Spleen (tissue), 11 donors: ENCODE measurements around the gene OR13C8. TPM values are rescaled to one million over a fixed set of nuclear protein-coding genes. Genes with fewer than 3 reads are reported as not detected.

Source experiments
- DNase-seq: peaks from one replicate; pipeline ENCODE4 v3.0.0-alpha.2; 2020
- H3K27ac ChIP-seq, 8 donors: fragments of 200-600 bp; sonication (generic) in 7 of 8; 1 replicate in 4 of 8; 2 replicates in 4 of 8; pipeline versions ENCODE4 v1.5.0 to v1.8.0; 2016 to 2021; ENCODE audit warnings: inconsistent platforms in 4 of 8, mild to moderate bottlenecking in 4 of 8, moderate library complexity in 1 of 8
- H3K27me3 ChIP-seq, 7 donors: fragments of 200-600 bp; sonication (generic) in 6 of 7; replicated peaks in 1 of 7; 1 replicate in 4 of 7; 2 replicates in 3 of 7; pipeline versions ENCODE4 v1.5.0 to v1.8.0; 2016 to 2021; ENCODE audit warnings: inconsistent platforms in 3 of 7, mild to moderate bottlenecking in 1 of 7
- H3K36me3 ChIP-seq, 6 donors: fragments of 200-600 bp; sonication (generic) in 5 of 6; 1 replicate in 4 of 6; 2 replicates in 2 of 6; pipeline versions ENCODE4 v1.5.0 to v1.8.0; 2016 to 2021; ENCODE audit warnings: inconsistent platforms in 2 of 6
- H3K4me1 ChIP-seq, 6 donors: fragments of 200-600 bp; sonication (generic) in 5 of 6; 1 replicate in 3 of 6; 2 replicates in 3 of 6; pipeline versions ENCODE4 v1.5.0 to v1.8.0; 2016 to 2021; ENCODE audit warnings: inconsistent platforms in 3 of 6
- H3K4me3 ChIP-seq, 8 donors: fragments of 200-600 bp; sonication (generic) in 7 of 8; 1 replicate in 4 of 8; 2 replicates in 4 of 8; pipeline versions ENCODE4 v1.5.0 to v1.8.0; 2016 to 2021; ENCODE audit warnings: inconsistent platforms in 4 of 8, mild to moderate bottlenecking in 4 of 8, moderate library complexity in 2 of 8
- H3K9me3 ChIP-seq, 8 donors: fragments of 200-600 bp; sonication (generic) in 7 of 8; 1 replicate in 4 of 8; 2 replicates in 4 of 8; pipeline versions ENCODE4 v1.5.0 to v1.8.0; 2016 to 2021; ENCODE audit warnings: inconsistent platforms in 4 of 8
- POLR2A ChIP-seq, 3 donors: fragments of 450-650 bp; IDR thresholded peaks; one replicate each; pipeline ENCODE4 v1.5.1; 2017; ENCODE audit warnings: antibody characterized with exemption in 3 of 3, mild to moderate bottlenecking in 1 of 3
- POLR2AphosphoS5 ChIP-seq, 3 donors: sonication (generic); formaldehyde crosslinking; IDR thresholded peaks; one replicate each; pipeline ENCODE4 v1.5.1; 2017; ENCODE audit warnings: antibody characterized with exemption in 3 of 3
- WGBS, 5 donors: extraction: QIAGEN DNeasy Blood & Tissue Kit in 3 of 5; methylation state at CpG; one replicate each; pipeline versions ENCODE4 v1.1.5 to v1.1.7; 2013 to 2018; 5-methylcytosine and 5-hydroxymethylcytosine counted together
- intact Hi-C: fragments of 100-400 bp; cut with DNase I; formaldehyde crosslinking; loops from one replicate; pipeline ENCODE4 v1.15.0; 2023; ENCODE audit warnings: low total_unique reads
- polyA plus RNA-seq, 3 donors: library from polyadenylated mRNA; stranded (reverse); fragments of 200-250 nt; gene quantifications; one replicate each; pipeline ENCODE4 v1.2.1, GENCODE V29; 2013
- total RNA-seq, 7 donors: library from RNA; depleted of rRNA in 3 of 7; stranded (reverse); fragments of >200 nt in 3 of 7; fragmentation: NEBNext Ultra II Directional in 4 of 7; extraction: Animal tissue kit (Norgen Biotek cat#: 25700) in 4 of 7; gene quantifications; one replicate each; pipeline versions ENCODE4 v1.1.0 to v1.2.1, GENCODE V29; 2016 to 2021
- TF ChIP-seq, protein P1 (sequence below), 11 experiments: fragments of 200-600 bp in 7 of 11; fragments of 450-650 bp in 4 of 11; sonication (generic) in 4 of 11; IDR thresholded peaks in 8 of 11; conservative IDR thresholded peaks in 3 of 11; 1 replicate in 7 of 11; 2 replicates in 4 of 11; pipeline versions ENCODE4 v1.4.0 to v1.8.0; 2016 to 2021; ENCODE audit warnings: antibody characterized with exemption in 11 of 11, inconsistent platforms in 4 of 11, mild to moderate bottlenecking in 1 of 11
- donor health status: healthy with polysubstance abuse.
- donor health status: DM: no; HTN: no; CAD: no; lungs with moderate emphysema.
- donor health status: DM: no; HTN: no; CAD: no.
- donor health status: Bipolar disorder and iron deficiency.
- donor health status: healthy.
- donor health status: DM: no; HTN: no; CAD: no.
- donor health status: DM: yes; HTN: yes; CAD: no.

Gene OR13C8
- total and polyA plus RNA-seq, 10 donors = not detected

DNA sequence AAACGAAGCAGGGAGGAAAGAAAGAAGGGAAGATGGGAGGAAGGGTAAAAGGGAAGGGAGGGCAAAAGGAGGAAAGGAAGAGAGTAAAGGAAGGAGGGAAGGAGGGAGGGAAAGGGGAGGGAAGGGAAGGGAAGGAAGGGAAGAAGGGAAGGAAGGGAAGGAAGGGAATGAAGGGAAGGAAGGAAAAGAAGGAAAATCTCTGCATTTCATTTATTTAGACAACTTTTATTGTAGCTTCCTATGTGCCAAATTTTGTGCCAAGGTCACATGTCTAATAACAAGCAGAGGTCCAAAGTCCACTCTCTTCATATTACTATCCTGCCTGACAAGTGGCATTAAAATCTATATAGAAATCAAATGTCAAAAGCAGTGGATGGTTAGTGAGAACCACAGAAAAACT is 29.7 kb upstream of the OR13C8 start:
- Histone ChIP-seq H3K27ac (no peak overlapping the region), H3K27me3 (no peaks in the 10 kb centered on the region), H3K36me3 (no peaks in the 10 kb centered on the region), H3K4me1 (no peaks in the 10 kb centered on the region), H3K4me3 (no peak overlapping the region), H3K9me3 (no peaks in the 10 kb centered on the region)
- TF ChIP-seq, protein P1, sequence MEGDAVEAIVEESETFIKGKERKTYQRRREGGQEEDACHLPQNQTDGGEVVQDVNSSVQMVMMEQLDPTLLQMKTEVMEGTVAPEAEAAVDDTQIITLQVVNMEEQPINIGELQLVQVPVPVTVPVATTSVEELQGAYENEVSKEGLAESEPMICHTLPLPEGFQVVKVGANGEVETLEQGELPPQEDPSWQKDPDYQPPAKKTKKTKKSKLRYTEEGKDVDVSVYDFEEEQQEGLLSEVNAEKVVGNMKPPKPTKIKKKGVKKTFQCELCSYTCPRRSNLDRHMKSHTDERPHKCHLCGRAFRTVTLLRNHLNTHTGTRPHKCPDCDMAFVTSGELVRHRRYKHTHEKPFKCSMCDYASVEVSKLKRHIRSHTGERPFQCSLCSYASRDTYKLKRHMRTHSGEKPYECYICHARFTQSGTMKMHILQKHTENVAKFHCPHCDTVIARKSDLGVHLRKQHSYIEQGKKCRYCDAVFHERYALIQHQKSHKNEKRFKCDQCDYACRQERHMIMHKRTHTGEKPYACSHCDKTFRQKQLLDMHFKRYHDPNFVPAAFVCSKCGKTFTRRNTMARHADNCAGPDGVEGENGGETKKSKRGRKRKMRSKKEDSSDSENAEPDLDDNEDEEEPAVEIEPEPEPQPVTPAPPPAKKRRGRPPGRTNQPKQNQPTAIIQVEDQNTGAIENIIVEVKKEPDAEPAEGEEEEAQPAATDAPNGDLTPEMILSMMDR (IDR thresholded peaks at IDR 0.05 in 8 of 11, conservative IDR thresholded peaks at IDR 0.05 in 3 of 11) = no peak
- no peak for TF ChIP-seq POLR2A (IDR thresholded peaks at IDR 0.05)
- no peak for TF ChIP-seq POLR2AphosphoS5 (IDR thresholded peaks at IDR 0.05)
- DNase-seq = no peak
- intact Hi-C loops = no loop called here
- WGBS, 5 donors = 26 to 57% (median 35%) methylated on average over 1 of the region's 1 CpG

DNA sequence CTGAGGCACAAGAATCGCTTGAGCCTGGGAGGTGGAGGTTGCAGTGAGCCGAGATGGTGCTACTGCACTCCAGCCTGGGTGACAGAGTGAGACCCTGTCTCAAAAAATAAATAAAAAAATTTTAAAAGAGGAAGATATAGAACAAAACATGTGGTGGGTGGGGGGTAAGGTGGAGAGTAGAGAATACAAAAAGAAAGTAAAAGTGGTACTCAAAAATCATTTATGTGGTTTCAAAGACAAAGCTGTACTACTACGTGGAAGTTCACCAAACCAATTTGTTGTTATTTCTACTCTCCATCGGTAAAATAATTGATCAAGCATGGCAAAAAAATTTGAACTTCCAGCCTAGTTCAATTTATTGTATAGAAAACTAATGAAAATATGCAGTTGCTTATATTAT is 24.3 kb upstream of the OR13C8 start:
- DNase-seq = no peak
- TF ChIP-seq POLR2AphosphoS5 (IDR thresholded peaks at IDR 0.05) = no peak
- TF ChIP-seq, protein P1 (IDR thresholded peaks at IDR 0.05 in 8 of 11, conservative IDR thresholded peaks at IDR 0.05 in 3 of 11) = no peak
- no peak for TF ChIP-seq POLR2A (IDR thresholded peaks at IDR 0.05)
- intact Hi-C loops = loop anchor here (10.0 kb wide), 1 partner anchor 50 kb away; the partner anchor contains the start of gene OR13C5
- WGBS, 5 donors = 82 to 88% (median 87%) methylated on average over 4 of the region's 4 CpGs
- no peaks in the 10 kb centered on the region for H3K9me3 ChIP-seq
- no peak overlapping the region for H3K27ac ChIP-seq
- H3K36me3 ChIP-seq = no peaks in the 10 kb centered on the region
- H3K4me1 ChIP-seq = no peaks in the 10 kb centered on the region
- no peak overlapping the region for H3K4me3 ChIP-seq
- H3K27me3 ChIP-seq = no peaks in the 10 kb centered on the region

DNA sequence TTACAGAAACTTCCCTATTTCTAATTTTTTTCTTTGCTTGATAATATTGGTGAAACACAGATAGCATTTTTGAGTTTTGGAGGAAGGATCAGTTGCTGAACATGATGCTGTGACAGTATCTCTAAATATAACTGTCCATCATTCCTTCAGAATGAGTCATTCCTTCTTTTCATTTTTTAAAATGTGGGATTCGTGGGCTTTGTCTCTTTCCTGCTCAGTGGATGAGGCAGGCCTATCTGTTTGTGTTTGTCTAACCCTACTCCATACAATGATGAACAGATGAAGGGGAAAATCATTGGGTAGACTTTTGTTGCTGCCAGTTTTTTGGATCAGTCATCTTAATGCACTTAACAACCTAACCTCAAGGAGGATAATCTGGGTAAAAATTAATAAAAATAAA is 15.7 kb upstream of the OR13C8 start:
- WGBS, 5 donors = 18 to 51% (median 44%) methylated on average over 1 of the region's 1 CpG
- intact Hi-C loops = loop anchor here (10.0 kb wide), 1 partner anchor 62 kb away; the partner anchor contains the start of gene OR13C9
- no peak for TF ChIP-seq POLR2AphosphoS5 (IDR thresholded peaks at IDR 0.05)
- no peak for TF ChIP-seq POLR2A (IDR thresholded peaks at IDR 0.05)
- TF ChIP-seq, protein P1 (IDR thresholded peaks at IDR 0.05 in 8 of 11, conservative IDR thresholded peaks at IDR 0.05 in 3 of 11) = no peak
- H3K27ac ChIP-seq = no peak overlapping the region
- H3K27me3 ChIP-seq = no peaks in the 10 kb centered on the region
- DNase-seq = no peak
- H3K9me3 ChIP-seq = peaks cover 0 to 18% (median 7%) of the 10 kb centered on the region in 8 donors
- H3K4me1 ChIP-seq = no peaks in the 10 kb centered on the region
- no peaks in the 10 kb centered on the region for H3K36me3 ChIP-seq
- H3K4me3 ChIP-seq = no peak overlapping the region

DNA sequence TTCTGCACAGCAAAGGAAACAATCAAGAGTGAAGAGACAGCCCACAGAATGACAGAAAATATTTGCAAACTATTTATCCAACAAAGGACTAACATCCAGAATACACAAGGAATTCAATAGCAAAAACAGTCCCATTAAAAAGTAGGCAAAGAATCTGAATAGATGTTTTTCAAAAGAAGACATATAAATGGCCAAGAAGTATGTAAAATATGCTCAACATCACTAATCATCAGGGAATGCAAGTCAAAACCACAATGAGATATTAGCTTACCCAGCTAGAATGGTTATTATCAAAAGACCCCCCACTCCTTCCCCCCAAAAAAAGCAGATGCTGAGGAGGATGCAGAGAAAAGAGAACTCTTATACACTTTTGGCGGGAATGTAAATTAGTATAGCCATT is 13.4 kb upstream of the OR13C8 start:
- DNase-seq = no peak
- Histone ChIP-seq H3K27ac (no peak overlapping the region), H3K9me3 (peaks cover 0 to 32% (median 11%) of the 10 kb centered on the region in 8 donors), H3K4me1 (no peaks in the 10 kb centered on the region), H3K4me3 (no peak overlapping the region), H3K36me3 (no peaks in the 10 kb centered on the region), H3K27me3 (no peaks in the 10 kb centered on the region)
- intact Hi-C loops = loop anchor here (10.0 kb wide), 1 partner anchor 59 kb away; the partner anchor contains the start of gene OR13C9
- TF ChIP-seq POLR2AphosphoS5 (IDR thresholded peaks at IDR 0.05) (no peak), POLR2A (IDR thresholded peaks at IDR 0.05) (no peak)
- TF ChIP-seq, protein P1 (IDR thresholded peaks at IDR 0.05 in 8 of 11, conservative IDR thresholded peaks at IDR 0.05 in 3 of 11) = no peak
- WGBS, 5 donors = 83 to 97% (median 94%) methylated on average over 1 of the region's 1 CpG
